IMR-90 (cell line): ENCODE data around the gene STAT5A.

Source experiments
- CHD1 ChIP-seq: IDR thresholded peaks from 2 replicates; pipeline ENCODE4 v1.6.1; 2012; ENCODE audit warnings: low read depth, low read length, improper control_type of control experiment
- CTCF ChIP-seq: conservative IDR thresholded peaks from 2 replicates; pipeline ENCODE4 v1.5.1; 2012; ENCODE audit warnings: mild to moderate bottlenecking, low read depth, low read length, improper control_type of control experiment
- POLR2A ChIP-seq: IDR thresholded peaks from 2 replicates; pipeline ENCODE4 v1.6.1; 2012; ENCODE audit warnings: mild to moderate bottlenecking, low read depth, low read length

- no peak for TF ChIP-seq POLR2A
- no peak for TF ChIP-seq CTCF
- TF ChIP-seq CHD1 = no peak
Observed at GRCh38 chr17:42240201-42240600, 48.1 kb upstream of the STAT5A start.
